Stomach (tissue), 4 donors: Measurements from ENCODE around the gene TRIM24.

ENCODE experiments used
- EP300 ChIP-seq: sonication (generic); formaldehyde crosslinking; IDR thresholded peaks from one replicate; pipeline ENCODE4 v1.6.1; 2017; ENCODE audit warnings: antibody characterized with exemption
- POLR2A ChIP-seq, 4 donors: fragments of 450-650 bp; IDR thresholded peaks; one replicate each; pipeline ENCODE4 v1.6.1; 2016; ENCODE audit warnings: antibody characterized with exemption in 4 of 4, control low read depth in 2 of 4, mild to moderate bottlenecking in 1 of 4, moderate library complexity in 1 of 4
- TF ChIP-seq, protein P1 (sequence below), 7 experiments: fragments of 450-650 bp in 4 of 7; fragments of 200-600 bp in 3 of 7; sonication (generic) in 3 of 7; IDR thresholded peaks; one replicate each; pipeline ENCODE4 v1.5.1; 2016 to 2019; ENCODE audit warnings: antibody characterized with exemption in 7 of 7, control low read depth in 2 of 7, mild to moderate bottlenecking in 1 of 7

GRCh38 chr7:138493535-138493934 is 33.5 kb downstream of the TRIM24 start:
- TF ChIP-seq, protein P1, sequence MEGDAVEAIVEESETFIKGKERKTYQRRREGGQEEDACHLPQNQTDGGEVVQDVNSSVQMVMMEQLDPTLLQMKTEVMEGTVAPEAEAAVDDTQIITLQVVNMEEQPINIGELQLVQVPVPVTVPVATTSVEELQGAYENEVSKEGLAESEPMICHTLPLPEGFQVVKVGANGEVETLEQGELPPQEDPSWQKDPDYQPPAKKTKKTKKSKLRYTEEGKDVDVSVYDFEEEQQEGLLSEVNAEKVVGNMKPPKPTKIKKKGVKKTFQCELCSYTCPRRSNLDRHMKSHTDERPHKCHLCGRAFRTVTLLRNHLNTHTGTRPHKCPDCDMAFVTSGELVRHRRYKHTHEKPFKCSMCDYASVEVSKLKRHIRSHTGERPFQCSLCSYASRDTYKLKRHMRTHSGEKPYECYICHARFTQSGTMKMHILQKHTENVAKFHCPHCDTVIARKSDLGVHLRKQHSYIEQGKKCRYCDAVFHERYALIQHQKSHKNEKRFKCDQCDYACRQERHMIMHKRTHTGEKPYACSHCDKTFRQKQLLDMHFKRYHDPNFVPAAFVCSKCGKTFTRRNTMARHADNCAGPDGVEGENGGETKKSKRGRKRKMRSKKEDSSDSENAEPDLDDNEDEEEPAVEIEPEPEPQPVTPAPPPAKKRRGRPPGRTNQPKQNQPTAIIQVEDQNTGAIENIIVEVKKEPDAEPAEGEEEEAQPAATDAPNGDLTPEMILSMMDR (IDR thresholded peaks at IDR 0.05): no peak
- TF ChIP-seq EP300: no peak
- no peak for TF ChIP-seq POLR2A (IDR thresholded peaks at IDR 0.05)
